Astrocyte (in vitro differentiated cells and primary cell): Measurements from ENCODE around the gene NEB.

Source experiments
- EZH2 ChIP-seq: IDR thresholded peaks from 2 replicates; pipeline ENCODE4 v1.6.1; 2012; ENCODE audit warnings: mild to moderate bottlenecking, low read length, inconsistent platforms; ENCODE audit not compliant: insufficient read depth
- TF ChIP-seq, protein P1 (sequence below): IDR thresholded peaks from 2 replicates; pipeline ENCODE4 v1.5.1; 2011; ENCODE audit warnings: low read depth, mild to moderate bottlenecking, inconsistent platforms, low read length, moderate library complexity; ENCODE audit not compliant: insufficient read depth

DNA sequence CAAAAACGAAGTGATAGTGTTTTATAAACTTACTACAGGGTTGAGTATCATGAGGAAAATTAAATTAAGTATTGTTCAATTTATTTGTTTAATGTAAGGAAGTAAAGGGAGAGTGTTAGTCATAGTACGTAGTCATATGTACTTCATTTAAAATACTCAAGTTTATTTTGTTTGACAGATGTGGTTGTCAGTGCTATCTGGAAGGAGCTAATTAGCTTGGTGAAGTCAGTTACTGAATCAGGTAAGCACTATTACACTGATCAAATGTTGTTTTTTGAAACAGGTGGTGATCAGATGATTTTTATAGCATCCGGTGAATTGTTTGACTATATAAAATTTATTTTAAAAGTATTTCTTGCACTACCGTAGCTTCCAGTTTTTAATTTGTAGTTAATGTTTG is 295.8 kb downstream of the NEB start:
- TF ChIP-seq, protein P1, sequence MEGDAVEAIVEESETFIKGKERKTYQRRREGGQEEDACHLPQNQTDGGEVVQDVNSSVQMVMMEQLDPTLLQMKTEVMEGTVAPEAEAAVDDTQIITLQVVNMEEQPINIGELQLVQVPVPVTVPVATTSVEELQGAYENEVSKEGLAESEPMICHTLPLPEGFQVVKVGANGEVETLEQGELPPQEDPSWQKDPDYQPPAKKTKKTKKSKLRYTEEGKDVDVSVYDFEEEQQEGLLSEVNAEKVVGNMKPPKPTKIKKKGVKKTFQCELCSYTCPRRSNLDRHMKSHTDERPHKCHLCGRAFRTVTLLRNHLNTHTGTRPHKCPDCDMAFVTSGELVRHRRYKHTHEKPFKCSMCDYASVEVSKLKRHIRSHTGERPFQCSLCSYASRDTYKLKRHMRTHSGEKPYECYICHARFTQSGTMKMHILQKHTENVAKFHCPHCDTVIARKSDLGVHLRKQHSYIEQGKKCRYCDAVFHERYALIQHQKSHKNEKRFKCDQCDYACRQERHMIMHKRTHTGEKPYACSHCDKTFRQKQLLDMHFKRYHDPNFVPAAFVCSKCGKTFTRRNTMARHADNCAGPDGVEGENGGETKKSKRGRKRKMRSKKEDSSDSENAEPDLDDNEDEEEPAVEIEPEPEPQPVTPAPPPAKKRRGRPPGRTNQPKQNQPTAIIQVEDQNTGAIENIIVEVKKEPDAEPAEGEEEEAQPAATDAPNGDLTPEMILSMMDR, result no peak
- TF ChIP-seq EZH2, result no peak
